Kidney epithelial cell (primary cell): ENCODE data around the gene ALDH1L2. TPM values are rescaled to one million over a fixed set of nuclear protein-coding genes. Genes with fewer than 3 reads are reported as not detected.

Experiments
- DNase-seq: peaks from one replicate; pipeline ENCODE4 v3.0.0-alpha.2; 2010; ENCODE audit warnings: low read depth
- H3K27me3 ChIP-seq: 2 replicates; pipeline ENCODE4 v1.6.0; 2011; ENCODE audit warnings: low read length; ENCODE audit not compliant: control insufficient read depth, insufficient read depth
- H3K36me3 ChIP-seq: 2 replicates; pipeline ENCODE4 v1.5.1; 2011; ENCODE audit warnings: low read length; ENCODE audit not compliant: control insufficient read depth, insufficient read depth
- H3K4me3 ChIP-seq: 2 replicates; pipeline ENCODE4 v1.5.1; 2011; ENCODE audit warnings: low read depth, mild to moderate bottlenecking, control low read depth, low read length
- CTCF ChIP-seq: IDR thresholded peaks from 2 replicates; pipeline ENCODE4 v1.5.1; 2011; ENCODE audit warnings: mild to moderate bottlenecking, moderate library complexity, low read length, control low read depth, inconsistent platforms; ENCODE audit not compliant: insufficient read depth, poor library complexity, severe bottlenecking
- total RNA-seq: library from RNA; depleted of rRNA; stranded (reverse); fragments of >200 nt; gene quantifications from 2 replicates; pipeline ENCODE4 v1.2.3, GENCODE V29; 2015

Gene ALDH1L2
- total RNA-seq, 1 donor from 2014 or later = 15.0 TPM

DNA sequence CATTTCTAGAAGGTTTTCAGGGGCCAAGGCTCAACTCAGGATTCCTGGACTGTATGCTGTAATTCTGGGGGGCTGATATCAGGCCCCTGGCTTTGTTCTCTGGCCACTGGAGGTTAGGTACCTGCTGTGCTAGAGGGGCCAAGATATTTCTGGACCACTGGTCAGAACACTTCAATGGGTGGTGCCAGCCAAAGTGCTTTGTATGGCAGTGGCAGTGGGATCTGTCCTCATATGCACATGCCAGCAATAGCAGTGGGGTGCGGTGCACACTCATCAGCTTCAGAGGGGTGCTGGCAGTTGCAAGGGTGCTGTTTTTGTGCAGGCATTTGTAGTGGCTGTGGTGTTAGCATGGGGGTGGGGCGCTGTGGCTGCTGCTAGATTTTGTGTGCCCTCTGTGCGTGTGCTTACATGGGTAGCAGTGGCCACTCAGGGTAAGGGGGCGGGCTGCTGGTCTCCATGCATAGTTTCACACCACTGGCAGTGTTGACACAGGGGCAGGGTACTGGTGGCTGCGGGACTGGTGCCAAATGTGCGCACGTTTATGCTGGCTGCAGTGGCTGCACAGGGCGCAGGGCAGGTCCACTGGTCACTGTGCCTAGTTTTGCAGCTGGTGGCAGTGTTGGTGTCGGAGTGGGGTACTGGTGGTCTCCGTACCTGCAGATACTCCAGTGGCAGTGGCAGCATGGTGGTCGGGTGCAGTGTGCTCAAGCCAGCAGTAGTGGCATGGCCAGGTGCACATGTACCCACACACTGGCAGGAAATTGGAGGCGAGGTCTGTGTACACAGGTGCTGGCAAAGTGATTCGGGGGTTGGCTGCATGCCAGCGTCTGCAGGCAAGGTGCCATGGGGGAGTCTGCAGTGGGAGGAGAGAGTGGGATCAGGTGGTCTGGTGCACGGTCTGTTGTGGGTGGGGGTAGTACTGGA is 85.6 kb downstream of the ALDH1L2 start:
- Histone ChIP-seq H3K4me3 (no peak overlapping the region), H3K36me3 (peaks cover 2% of the 10 kb centered on the region), H3K27me3 (no peaks in the 10 kb centered on the region)
- no peak for TF ChIP-seq CTCF
- DNase-seq = no peak

- H3K27me3 ChIP-seq = no peaks in the 10 kb centered on the region
- no peak for TF ChIP-seq CTCF
- no peak overlapping the region for H3K4me3 ChIP-seq
- peaks cover 2% of the 10 kb centered on the region for H3K36me3 ChIP-seq
- DNase-seq = no peak
Observed at GRCh38 chr12:104997541-104997940, 86.7 kb downstream of the ALDH1L2 start.

GRCh38 chr12:104994336-104994735 is 89.9 kb downstream of the ALDH1L2 start:
- no peak for DNase-seq
- Histone ChIP-seq H3K36me3 (peaks cover 3% of the 10 kb centered on the region), H3K27me3 (no peaks in the 10 kb centered on the region), H3K4me3 (no peak overlapping the region)
- no peak for TF ChIP-seq CTCF

- TF ChIP-seq CTCF = no peak
- Histone ChIP-seq H3K4me3 (no peak overlapping the region), H3K36me3 (peaks cover 1% of the 10 kb centered on the region), H3K27me3 (no peaks in the 10 kb centered on the region)
- no peak for DNase-seq
Observed at GRCh38 chr12:104991565-104992128, 92.6 kb downstream of the ALDH1L2 start.

DNA sequence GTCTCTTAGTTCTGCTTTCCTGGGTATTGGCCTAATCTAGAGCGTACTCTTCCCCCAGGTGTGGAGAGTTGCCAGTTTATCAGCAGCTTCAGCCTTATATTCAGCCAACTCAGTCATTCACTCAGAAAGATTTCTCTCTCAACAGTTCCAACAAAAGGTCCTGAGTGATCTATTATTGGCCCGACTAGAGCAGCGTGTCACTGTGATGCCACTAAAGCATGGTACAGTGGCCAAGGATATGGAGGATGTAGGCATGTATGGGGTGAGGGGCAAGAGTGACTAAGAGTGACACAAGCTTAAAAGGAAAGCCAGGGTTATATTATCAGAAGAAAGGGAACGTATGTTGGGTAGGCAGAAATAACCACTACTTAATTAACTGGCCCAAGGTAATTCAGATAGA is 93.3 kb downstream of the ALDH1L2 start:
- Histone ChIP-seq H3K4me3 (no peak overlapping the region), H3K36me3 (peaks cover 1% of the 10 kb centered on the region), H3K27me3 (no peaks in the 10 kb centered on the region)
- no peak for DNase-seq
- TF ChIP-seq CTCF = no peak
